Muscle of leg (tissue), 11 donors: ENCODE results near the gene NOS1AP. TPM values are rescaled to one million over a fixed set of nuclear protein-coding genes. Genes with fewer than 3 reads are reported as not detected.

ENCODE experiments used
- DNase-seq: peaks from one replicate; pipeline ENCODE4 v3.0.0; 2013
- H3K27ac ChIP-seq: one replicate; pipeline ENCODE4 v1.5.1; 2013; ENCODE audit warnings: mild to moderate bottlenecking, low read length, control low read depth
- H3K27me3 ChIP-seq: one replicate; pipeline ENCODE4 v1.6.1; 2013; ENCODE audit warnings: low read length; ENCODE audit not compliant: control insufficient read depth, insufficient read depth
- H3K36me3 ChIP-seq: one replicate; pipeline ENCODE4 v1.6.1; 2013; ENCODE audit warnings: low read length; ENCODE audit not compliant: control insufficient read depth, insufficient read depth
- H3K4me1 ChIP-seq: one replicate; pipeline ENCODE4 v1.6.1; 2013; ENCODE audit warnings: low read length; ENCODE audit not compliant: control insufficient read depth, insufficient read depth
- H3K4me3 ChIP-seq: one replicate; pipeline ENCODE4 v1.5.1; 2013; ENCODE audit warnings: low read length, control low read depth
- H3K9me3 ChIP-seq: replicated peaks from 2 replicates; pipeline ENCODE4 v1.6.1; 2013; ENCODE audit warnings: low read depth, low read length; ENCODE audit not compliant: control insufficient read depth
- WGBS: methylation state at CpG from one replicate; pipeline ENCODE4 v1.1.5; 2013; ENCODE audit warnings: missing lambda C conversion rate; ENCODE audit not compliant: insufficient coverage; 5-methylcytosine and 5-hydroxymethylcytosine counted together
- polyA plus RNA-seq, 8 donors: library from polyadenylated mRNA; unstranded; fragments of 120-200 nt; gene quantifications; one replicate each; pipeline versions ENCODE4 v1.2.1 to v1.2.3, GENCODE V29; 2013; ENCODE audit warnings: inconsistent platforms in 1 of 8, low replicate concordance in 1 of 8; ENCODE audit not compliant: insufficient read length in 8 of 8, insufficient read depth in 1 of 8
- total RNA-seq: library from RNA; stranded (reverse); fragments of 120-200 nt; gene quantifications from one replicate; pipeline ENCODE4 v1.2.4, GENCODE V29; 2013

NOS1AP gene
- total and polyA plus RNA-seq, 9 donors = 0.40 to 1.8 (median 0.88) TPM

- H3K9me3 ChIP-seq = no peaks in the 10 kb centered on the region
- H3K36me3 ChIP-seq = no peaks in the 10 kb centered on the region
- H3K4me3 ChIP-seq = no peak overlapping the region
- no peaks in the 10 kb centered on the region for H3K4me1 ChIP-seq
- H3K27me3 ChIP-seq = peaks cover 2% of the 10 kb centered on the region
- H3K27ac ChIP-seq = no peak overlapping the region
- WGBS = no CpG with 5 or more reads among the region's 2 CpGs
- no peak for DNase-seq
Observed at GRCh38 chr1:162083273-162083672, 13.8 kb downstream of the NOS1AP start.

- Histone ChIP-seq H3K27me3 (no peaks in the 10 kb centered on the region), H3K4me1 (no peaks in the 10 kb centered on the region), H3K4me3 (no peak overlapping the region), H3K27ac (no peak overlapping the region), H3K36me3 (no peaks in the 10 kb centered on the region), H3K9me3 (no peaks in the 10 kb centered on the region)
- WGBS = 83% methylated on average over 1 of the region's 3 CpGs
- no peak for DNase-seq
Observed at GRCh38 chr1:162085991-162086390, 16.5 kb downstream of the NOS1AP start.

DNA sequence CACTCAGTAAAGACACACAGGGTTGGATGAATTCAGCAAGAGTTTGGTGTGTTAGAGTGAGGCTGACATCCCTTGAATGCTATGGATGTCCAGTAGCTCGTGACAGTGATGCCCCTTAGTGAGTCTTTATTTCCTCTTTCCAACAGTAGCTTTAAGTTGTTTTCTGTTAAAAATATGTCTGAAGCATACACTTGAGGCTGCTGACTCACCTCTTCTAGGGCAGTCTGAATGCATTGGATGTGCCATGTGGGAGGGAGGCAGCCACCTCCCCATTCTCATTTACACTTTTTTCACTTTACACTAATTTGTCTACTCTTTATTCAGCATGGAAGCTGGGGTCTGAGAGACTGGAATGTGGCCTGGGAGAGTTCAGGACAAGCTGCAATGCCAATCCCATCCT is 17.6 kb downstream of the NOS1AP start:
- Histone ChIP-seq H3K4me1 (no peaks in the 10 kb centered on the region), H3K27me3 (no peaks in the 10 kb centered on the region), H3K9me3 (no peaks in the 10 kb centered on the region), H3K4me3 (no peak overlapping the region), H3K27ac (no peak overlapping the region), H3K36me3 (no peaks in the 10 kb centered on the region)
- no peak for DNase-seq
- no CpG with 5 or more reads among the region's 1 CpG for WGBS

- WGBS = no CpG with 5 or more reads among the region's 1 CpG
- H3K4me1 ChIP-seq = no peaks in the 10 kb centered on the region
Observed at GRCh38 chr1:162087574-162087973, 18.1 kb downstream of the NOS1AP start.

GRCh38 chr1:162088281-162088969 is 18.9 kb downstream of the NOS1AP start:
- Histone ChIP-seq H3K4me1 (no peaks in the 10 kb centered on the region), H3K27ac (no peak overlapping the region), H3K36me3 (no peaks in the 10 kb centered on the region), H3K9me3 (no peaks in the 10 kb centered on the region), H3K27me3 (no peaks in the 10 kb centered on the region), H3K4me3 (no peak overlapping the region)
- DNase-seq = no peak
- 67% methylated on average over 1 of the region's 5 CpGs for WGBS

More at GRCh38 chr1:162087574-162087973, 18.1 kb downstream of the NOS1AP start:
- no peak for DNase-seq
- Histone ChIP-seq H3K4me3 (no peak overlapping the region), H3K36me3 (no peaks in the 10 kb centered on the region), H3K9me3 (no peaks in the 10 kb centered on the region), H3K27me3 (no peaks in the 10 kb centered on the region), H3K27ac (no peak overlapping the region)

GRCh38 chr1:162089748-162090147 is 20.3 kb downstream of the NOS1AP start:
- DNase-seq = no peak
- Histone ChIP-seq H3K36me3 (no peaks in the 10 kb centered on the region), H3K9me3 (no peaks in the 10 kb centered on the region), H3K27ac (no peak overlapping the region), H3K4me1 (no peaks in the 10 kb centered on the region), H3K27me3 (no peaks in the 10 kb centered on the region), H3K4me3 (no peak overlapping the region)
- WGBS = no CpG with 5 or more reads among the region's 2 CpGs

DNA sequence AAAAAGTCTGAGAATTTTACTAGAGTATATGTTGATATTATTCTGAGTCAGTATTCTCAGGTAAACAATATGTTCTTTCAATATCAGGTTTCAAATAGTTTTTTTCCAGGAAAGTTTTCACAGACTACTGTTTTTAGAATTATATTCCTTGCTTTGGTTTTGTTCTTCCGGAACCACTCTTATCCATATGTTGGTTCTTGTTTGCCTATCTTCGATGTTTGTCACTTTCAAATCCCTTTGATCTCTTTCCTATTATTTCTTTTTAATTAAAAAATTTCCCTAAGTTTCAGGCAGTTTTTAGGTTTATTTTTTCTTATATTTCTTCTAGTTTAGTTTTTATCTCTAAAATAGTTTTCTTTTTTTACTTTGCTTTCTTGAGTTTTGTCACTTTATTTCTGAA is 20.9 kb downstream of the NOS1AP start:
- no peak for DNase-seq
- Histone ChIP-seq H3K4me1 (no peaks in the 10 kb centered on the region), H3K36me3 (no peaks in the 10 kb centered on the region), H3K27ac (no peak overlapping the region), H3K9me3 (no peaks in the 10 kb centered on the region), H3K4me3 (no peak overlapping the region), H3K27me3 (no peaks in the 10 kb centered on the region)
- no CpG with 5 or more reads among the region's 2 CpGs for WGBS

GRCh38 chr1:162091681-162092524 is 22.4 kb downstream of the NOS1AP start:
- H3K4me3 ChIP-seq = no peak overlapping the region
- H3K9me3 ChIP-seq = no peaks in the 10 kb centered on the region
- H3K27me3 ChIP-seq = no peaks in the 10 kb centered on the region
- no peak for DNase-seq
- no peak overlapping the region for H3K27ac ChIP-seq
- no peaks in the 10 kb centered on the region for H3K4me1 ChIP-seq
- H3K36me3 ChIP-seq = no peaks in the 10 kb centered on the region
- WGBS = 26% methylated on average over 2 of the region's 4 CpGs

DNA sequence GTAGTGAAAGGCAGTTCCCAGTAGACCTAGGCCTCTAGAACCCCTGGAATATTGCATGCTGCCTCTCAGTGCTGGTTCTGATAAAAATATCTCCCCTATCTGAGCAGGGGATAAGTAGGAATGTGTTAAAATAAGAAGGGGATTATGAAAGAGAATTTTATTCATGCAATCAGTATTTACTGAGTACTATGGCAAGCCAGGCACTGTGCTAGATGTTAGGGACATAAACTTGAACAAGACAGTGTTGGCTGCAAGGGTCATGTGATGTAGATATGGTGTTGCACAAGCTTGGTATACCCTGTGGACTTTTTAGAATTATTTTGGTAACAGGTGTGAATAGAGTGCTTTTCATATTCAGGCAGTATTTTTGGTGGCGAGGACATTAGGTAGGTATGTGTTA is 23.6 kb downstream of the NOS1AP start:
- H3K27ac ChIP-seq = no peak overlapping the region
- no peaks in the 10 kb centered on the region for H3K4me1 ChIP-seq
- no peaks in the 10 kb centered on the region for H3K27me3 ChIP-seq
- H3K4me3 ChIP-seq = no peak overlapping the region
- no peaks in the 10 kb centered on the region for H3K9me3 ChIP-seq
- no peak for DNase-seq
- WGBS = no CpG with 5 or more reads among the region's 1 CpG
- no peaks in the 10 kb centered on the region for H3K36me3 ChIP-seq

DNA sequence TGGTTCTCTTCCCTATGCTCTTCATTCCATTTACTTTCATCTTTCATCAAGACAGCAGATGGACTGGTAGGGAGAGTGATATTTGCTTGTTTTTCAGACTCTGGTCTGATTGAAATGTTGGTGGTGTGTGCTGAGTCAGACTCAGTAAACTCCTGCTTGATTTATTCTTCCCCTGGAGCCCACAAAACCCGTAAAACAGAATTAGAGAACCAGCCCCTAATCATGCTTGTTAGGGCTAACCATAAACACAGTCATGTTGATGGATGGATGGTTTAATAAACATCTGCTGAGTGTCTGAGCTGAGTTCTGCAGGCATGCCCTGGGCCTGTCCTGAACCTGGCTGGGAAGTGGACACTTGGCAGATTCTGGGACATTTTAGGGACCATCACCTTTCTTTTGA is 24.8 kb downstream of the NOS1AP start:
- H3K4me3 ChIP-seq = no peak overlapping the region
- no CpG with 5 or more reads among the region's 1 CpG for WGBS
- no peaks in the 10 kb centered on the region for H3K9me3 ChIP-seq
- no peaks in the 10 kb centered on the region for H3K4me1 ChIP-seq
- no peaks in the 10 kb centered on the region for H3K36me3 ChIP-seq
- H3K27ac ChIP-seq = no peak overlapping the region
- DNase-seq = no peak
- no peaks in the 10 kb centered on the region for H3K27me3 ChIP-seq
